CD4-positive, alpha-beta T cell treated with Interleukin-6 for 4 hours (primary cell): ENCODE data around the gene RNF40.

Source experiments
- DNase-seq: peaks from one replicate; pipeline ENCODE4 v3.0.0-alpha.2; 2020; ENCODE audit warnings: mixed read lengths

Gene RNF40

DNA sequence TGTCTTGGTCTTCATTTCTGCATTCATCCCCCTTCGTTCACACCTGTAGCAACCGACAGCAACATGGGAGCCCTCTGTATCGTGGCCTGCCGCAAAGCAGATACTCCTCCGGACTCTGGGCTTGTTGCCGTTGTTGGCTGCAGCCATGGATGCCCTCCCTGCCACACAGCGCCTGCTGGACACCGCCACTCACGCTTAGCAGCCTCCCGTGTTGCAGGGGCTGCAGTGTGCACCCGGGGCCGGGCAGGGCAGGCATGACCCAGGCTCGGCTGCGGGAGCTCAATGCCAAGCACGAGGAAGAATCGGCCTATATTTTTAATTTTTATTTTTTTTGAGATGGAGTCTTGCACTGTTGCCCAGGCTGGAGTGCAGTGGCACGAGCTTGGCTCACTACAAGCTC lies 59.8 kb downstream of the RNF40 start:
- no peak for DNase-seq
